Breast epithelium (tissue), 3 donors: Measurements from ENCODE around the gene ITGB2.

ENCODE experiments used
- POLR2AphosphoS5 ChIP-seq, 3 donors: sonication (generic); formaldehyde crosslinking; IDR thresholded peaks; one replicate each; pipeline ENCODE4 v1.6.1; 2017; ENCODE audit warnings: antibody characterized with exemption in 3 of 3
- TF ChIP-seq, protein P1 (sequence below), 3 donors: fragments of 450-650 bp; IDR thresholded peaks; one replicate each; pipeline ENCODE4 v1.5.1; 2016 to 2017; ENCODE audit warnings: antibody characterized with exemption in 3 of 3, mild to moderate bottlenecking in 3 of 3, moderate library complexity in 3 of 3

DNA sequence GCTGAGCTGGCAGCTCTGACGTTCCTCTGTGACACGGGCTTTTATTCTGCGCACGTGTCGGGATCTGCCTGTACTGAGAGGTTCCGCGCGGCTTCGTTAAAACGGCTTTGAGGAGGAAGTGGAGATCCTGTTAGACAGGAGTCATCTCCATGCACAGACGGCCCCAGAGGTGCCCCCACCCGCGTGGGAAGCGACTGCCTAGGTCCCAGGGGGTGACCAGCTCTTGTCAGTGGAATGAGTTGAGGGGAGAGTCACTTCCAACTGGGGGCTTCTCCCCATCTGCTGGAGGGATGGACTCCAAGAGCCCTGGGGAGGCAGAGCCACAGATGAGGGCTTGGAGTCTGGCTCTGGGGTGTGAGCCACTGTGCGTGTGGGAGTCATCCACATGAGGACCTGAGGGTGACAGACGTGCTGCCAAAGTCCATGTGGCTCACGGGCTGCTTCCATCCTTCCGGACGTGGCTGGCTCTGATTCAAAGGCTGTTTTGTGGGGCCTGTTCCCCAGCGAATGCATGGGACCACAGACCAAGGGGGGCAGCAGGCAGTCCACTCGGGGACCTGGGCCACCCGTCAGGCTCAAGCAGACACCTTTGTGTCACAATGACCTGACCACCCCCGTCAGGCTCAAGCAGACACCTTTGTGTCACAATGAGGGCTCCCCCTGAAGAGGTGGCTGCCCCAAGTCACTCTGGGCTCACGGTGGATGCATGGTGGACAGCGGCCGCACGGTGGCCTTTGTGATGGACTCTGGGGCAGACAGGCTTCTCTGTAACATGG, 74.0 kb downstream of the ITGB2 start:
- TF ChIP-seq, protein P1, sequence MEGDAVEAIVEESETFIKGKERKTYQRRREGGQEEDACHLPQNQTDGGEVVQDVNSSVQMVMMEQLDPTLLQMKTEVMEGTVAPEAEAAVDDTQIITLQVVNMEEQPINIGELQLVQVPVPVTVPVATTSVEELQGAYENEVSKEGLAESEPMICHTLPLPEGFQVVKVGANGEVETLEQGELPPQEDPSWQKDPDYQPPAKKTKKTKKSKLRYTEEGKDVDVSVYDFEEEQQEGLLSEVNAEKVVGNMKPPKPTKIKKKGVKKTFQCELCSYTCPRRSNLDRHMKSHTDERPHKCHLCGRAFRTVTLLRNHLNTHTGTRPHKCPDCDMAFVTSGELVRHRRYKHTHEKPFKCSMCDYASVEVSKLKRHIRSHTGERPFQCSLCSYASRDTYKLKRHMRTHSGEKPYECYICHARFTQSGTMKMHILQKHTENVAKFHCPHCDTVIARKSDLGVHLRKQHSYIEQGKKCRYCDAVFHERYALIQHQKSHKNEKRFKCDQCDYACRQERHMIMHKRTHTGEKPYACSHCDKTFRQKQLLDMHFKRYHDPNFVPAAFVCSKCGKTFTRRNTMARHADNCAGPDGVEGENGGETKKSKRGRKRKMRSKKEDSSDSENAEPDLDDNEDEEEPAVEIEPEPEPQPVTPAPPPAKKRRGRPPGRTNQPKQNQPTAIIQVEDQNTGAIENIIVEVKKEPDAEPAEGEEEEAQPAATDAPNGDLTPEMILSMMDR (IDR thresholded peaks at IDR 0.05), result no peak
- TF ChIP-seq POLR2AphosphoS5 (IDR thresholded peaks at IDR 0.05), result no peak
